D721Med (cell line): ENCODE data around the gene SP3.

ENCODE experiments used
- DNase-seq: peaks from one replicate; pipeline ENCODE4 v3.0.0; 2011; ENCODE audit warnings: low spot score; ENCODE audit not compliant: insufficient read length
- FAIRE-seq: peaks from 2 replicates; lab custom pipeline; 2011; peaks lifted over from hg19 to GRCh38; lab: Jason Lieb, UNC
- CTCF ChIP-seq: IDR thresholded peaks from 2 replicates; pipeline ENCODE4 v1.5.1; 2012; ENCODE audit warnings: mild to moderate bottlenecking, control low read depth; ENCODE audit not compliant: insufficient read depth; ENCODE audit errors: missing control alignments

The SP3 gene

GRCh38 chr2:173989160-173989883 lies 24.1 kb upstream of the SP3 start:
- FAIRE-seq: no peak
- no peak for TF ChIP-seq CTCF

GRCh38 chr2:173986805-173987204 lies 21.6 kb upstream of the SP3 start:
- FAIRE-seq (no peak), DNase-seq (no peak)
- TF ChIP-seq CTCF: no peak

More at GRCh38 chr2:173989160-173989883, 24.1 kb upstream of the SP3 start:
- no peak for DNase-seq

- FAIRE-seq (no peak), DNase-seq (no peak)
- TF ChIP-seq CTCF: no peak
Observed at GRCh38 chr2:173985605-173985992, 20.4 kb upstream of the SP3 start.

- no peak for TF ChIP-seq CTCF
- no peak for FAIRE-seq
- DNase-seq: no peak
Observed at GRCh38 chr2:173984866-173985604, 19.9 kb upstream of the SP3 start.

- DNase-seq: no peak
- no peak for TF ChIP-seq CTCF
- FAIRE-seq: no peak
Observed at GRCh38 chr2:173983391-173983871, 18.3 kb upstream of the SP3 start.

GRCh38 chr2:173982918-173983317 lies 17.7 kb upstream of the SP3 start:
- DNase-seq (no peak), FAIRE-seq (no peak)
- TF ChIP-seq CTCF: no peak
